K562 (cell line): ENCODE results near the gene HEXIM1. TPM values are rescaled to one million over a fixed set of nuclear protein-coding genes. Genes with fewer than 3 reads are reported as not detected.

Source experiments
- ATAC-seq: fragments of 200-7000 bp; cut with Tn5 transposase; 3 replicates; pipeline ENCODE4 v1.9.1; 2020; ENCODE audit warnings: moderate library complexity
- BruUV-seq: library from RNA; stranded (reverse); fragments of 400-500 nt; replicated peaks from 2 replicates; lab custom pipeline; 2021; lab: Mats Ljungman, UMichigan
- CTCF ChIA-PET: fragments of 300-600 bp; formaldehyde crosslinking; extraction: SDS; loops from one replicate; lab custom pipeline; 2021; ENCODE audit warnings: low intra/inter-chr PET ratio; lab: Yijun Ruan, JAX
- POLR2A ChIA-PET: fragments of 300-600, 350-650 bp; sonication (Branson Sonifier 250); formaldehyde crosslinking; extraction: SDS; loops from one replicate; lab custom pipeline; 2021; ENCODE audit warnings: antibody characterized with exemption, inconsistent platforms; lab: Yijun Ruan, JAX
- DNase-seq, 4 experiments: peaks; one replicate each; pipeline versions ENCODE4 v3.0.0 to v3.0.0-alpha.2; 2011 to 2018; ENCODE audit warnings: low spot score in 3 of 4, mixed read lengths in 3 of 4; ENCODE audit errors: extremely low read depth in 1 of 4
- FAIRE-seq: peaks from 2 replicates; lab custom pipeline; 2011; peaks lifted over from hg19 to GRCh38; lab: Jason Lieb, UNC
- H2AFZ ChIP-seq: 2 replicates; pipeline ENCODE4 v1.6.0; 2011; ENCODE audit warnings: low read depth, low read length, control low read depth, inconsistent platforms
- H3K27ac ChIP-seq: fragments of 200-600 bp; 3 replicates; pipeline ENCODE4 v1.8.0; 2011; ENCODE audit warnings: low read depth, mild to moderate bottlenecking, control low read depth, inconsistent platforms, low read length, moderate library complexity, mixed read lengths; ENCODE audit errors: extremely low read depth
- H3K27me3 ChIP-seq, 2 experiments: fragments of 300-600 bp in 1 of 2; 2 replicates in 1 of 2; 3 replicates in 1 of 2; pipeline versions ENCODE4 v1.6.0 to v1.8.0; 2011; ENCODE audit warnings: inconsistent platforms in 2 of 2, low read length in 2 of 2, mild to moderate bottlenecking in 1 of 2, mixed read lengths in 1 of 2, moderate library complexity in 1 of 2; ENCODE audit not compliant: control insufficient read depth in 2 of 2, insufficient read depth in 2 of 2
- H3K36me3 ChIP-seq: fragments of 300-600 bp; 3 replicates; pipeline ENCODE4 v1.8.0; 2011; ENCODE audit warnings: mild to moderate bottlenecking, low read length, inconsistent platforms; ENCODE audit not compliant: control insufficient read depth, insufficient read depth
- H3K4me1 ChIP-seq, 2 experiments: fragments of 200-600 bp in 1 of 2; replicated peaks in 1 of 2; 2 replicates in 1 of 2; 3 replicates in 1 of 2; pipeline versions ENCODE4 v1.5.1 to v1.8.0; 2011; ENCODE audit warnings: inconsistent platforms in 2 of 2, low read length in 2 of 2, mild to moderate bottlenecking in 1 of 2, mixed read lengths in 1 of 2, moderate library complexity in 1 of 2; ENCODE audit not compliant: control insufficient read depth in 2 of 2, insufficient read depth in 2 of 2
- H3K4me2 ChIP-seq: 2 replicates; pipeline ENCODE4 v1.6.1; 2011; ENCODE audit warnings: low read length, control low read depth, inconsistent platforms, mixed read lengths; ENCODE audit not compliant: insufficient read depth
- H3K4me3 ChIP-seq: fragments of 200-600 bp; sonication (generic), shearing (Covaris generic); 2 replicates; pipeline ENCODE4 v1.5.1; 2016; ENCODE audit warnings: control low read depth, inconsistent platforms
- H3K79me2 ChIP-seq: fragments of 200-600 bp; 3 replicates; pipeline ENCODE4 v1.8.0; 2011; ENCODE audit warnings: low read length, inconsistent platforms; ENCODE audit not compliant: control insufficient read depth, insufficient read depth
- H3K9ac ChIP-seq, 2 experiments: 2 replicates each; pipeline versions ENCODE4 v1.6.0 to v1.6.1; 2011; ENCODE audit warnings: low read depth in 2 of 2, low read length in 2 of 2, control low read depth in 1 of 2, inconsistent platforms in 1 of 2, mild to moderate bottlenecking in 1 of 2, mixed read lengths in 1 of 2; ENCODE audit not compliant: insufficient read depth in 1 of 2
- H3K9me1 ChIP-seq: one replicate; pipeline ENCODE4 v1.6.0; 2011; ENCODE audit warnings: inconsistent platforms, mild to moderate bottlenecking, low read length, moderate library complexity; ENCODE audit not compliant: control insufficient read depth, insufficient read depth
- H3K9me3 ChIP-seq: replicated peaks from 2 replicates; pipeline ENCODE4 v1.5.1; 2011; ENCODE audit warnings: low read depth, low read length, inconsistent platforms; ENCODE audit not compliant: control insufficient read depth, insufficient read depth
- H4K20me1 ChIP-seq: replicated peaks from 2 replicates; pipeline ENCODE4 v1.6.1; 2011; ENCODE audit warnings: low read length, inconsistent platforms, mixed read lengths; ENCODE audit not compliant: control insufficient read depth, insufficient read depth
- POLR2G ChIP-seq: fragments of 200-400 bp; formaldehyde crosslinking; IDR thresholded peaks from 2 replicates; pipeline ENCODE4 v1.6.1; 2017; ENCODE audit warnings: low read depth, mild to moderate bottlenecking, antibody characterized with exemption, low read length, moderate library complexity
- ZNF717 ChIP-seq: fragments of 250-450 bp; sonication (Bioruptor Pico); IDR thresholded peaks from 2 replicates; pipeline ENCODE4 v1.5.0; 2021
- WGBS: fragments of 100-300 bp; shearing (Covaris generic); methylation state at CpG from one replicate; pipeline ENCODE4 v1.1.6; 2016; ENCODE audit warnings: low coverage, mixed read lengths; ENCODE audit not compliant: insufficient coverage; ENCODE audit errors: missing lambda C conversion rate; 5-methylcytosine and 5-hydroxymethylcytosine counted together
- in situ Hi-C: fragments of 300-500 bp; cut with MboI; formaldehyde crosslinking; loops from 4 replicates; pipeline ENCODE4 v1.15.0; 2018; ENCODE audit warnings: inconsistent platforms, mixed read lengths
- intact Hi-C: fragments of 100-400 bp; cut with micrococcal nuclease; formaldehyde crosslinking; loops from 2 replicates; pipeline ENCODE4 v1.14.2; 2022
- polyA plus RNA-seq, 8 experiments: library from polyadenylated mRNA; depleted of rRNA in 4 of 8; stranded (reverse) in 5 of 8; unstranded in 3 of 8; fragments of >200 nt; fragmentation: Nextera tagmentation in 2 of 8; fragmentation: Illumina TruSeq in 1 of 8; extraction: Ambion mirVana in 2 of 8; extraction: Trizol in 1 of 8; gene quantifications; 2 replicates each; pipeline versions ENCODE4 v1.2.1 to v1.2.3, GENCODE V29; 2011 to 2014; ENCODE audit warnings: inconsistent platforms in 1 of 8, missing spikeins in 1 of 8
- total RNA-seq, 7 experiments: library from RNA; depleted of rRNA in 6 of 7; stranded (reverse); fragments of >200 nt in 6 of 7; fragmentation: Illumina TruSeq in 2 of 7; extraction: Trizol in 2 of 7; gene quantifications; 2 replicates each; pipeline versions ENCODE4 v1.2.1 to v1.2.3, GENCODE V29; 2011 to 2021; ENCODE audit warnings: low replicate concordance in 1 of 7
- TF ChIP-seq, protein P1 (sequence below): fragments of 250-450 bp; sonication (Bioruptor Pico); IDR thresholded peaks from 2 replicates; pipeline ENCODE4 v1.8.0; 2021; ENCODE audit warnings: moderate library complexity, mild to moderate bottlenecking, inconsistent platforms

The HEXIM1 gene
- total and polyA plus RNA-seq, 9 of the 15 experiments (the other 6 are each of a cell fraction or from before 2014, with no cell fraction given), result 1.4 to 28.3 (median 9.1) TPM

GRCh38 chr17:45115871-45116270, 32.4 kb upstream of the HEXIM1 start (continued):
- TF ChIP-seq, protein P1, sequence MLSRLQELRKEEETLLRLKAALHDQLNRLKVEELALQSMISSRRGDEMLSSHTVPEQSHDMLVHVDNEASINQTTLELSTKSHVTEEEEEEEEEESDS (CRISPR knock-in tag), result no peak
- TF ChIP-seq, all 486 proteins: peak for 4

GRCh38 chr17:45116434-45117016, 31.8 kb upstream of the HEXIM1 start:
- in situ Hi-C loops (no loop called here), intact Hi-C loops (no loop called here)
- Histone ChIP-seq H3K79me2 (no peaks in the 10 kb centered on the region), H2AFZ (no peak overlapping the region), H3K4me2 (no peak overlapping the region), H3K27me3 (no peaks in the 10 kb centered on the region), H3K27ac (no peak overlapping the region), H3K4me3 (no peak overlapping the region), H3K4me1 (peaks cover 0 to 43% of the 10 kb centered on the region in 2 experiments; a peak in 3 of 5 replicates), H3K9me1 (no peaks in the 10 kb centered on the region), H3K9me3 (no peaks in the 10 kb centered on the region), H3K36me3 (no peaks in the 10 kb centered on the region), H3K9ac (peak overlapping the region in 1 of 2 experiments; percentile 65; a peak in 1 of 4 replicates), H4K20me1 (no peaks in the 10 kb centered on the region)
- no TSS peak for BruUV-seq
- ChIA-PET CTCF (no interaction called here), POLR2A (interaction anchor here (1.3 to 2.3 kb wide), 2 partner anchors 32 to 44 kb away, joined by 3 to 11 read pairs; partner anchors contain the start of gene HEXIM1)
- no peak for TF ChIP-seq ZNF717 (CRISPR knock-in tag)
- TF ChIP-seq POLR2G, result 0 out of 2 replicates have a peak, but pooled peaks have one; percentile 41
- DNase-seq, result no peak
- ATAC-seq, result no peak
- 50% methylated on average over 7 of the region's 10 CpGs for WGBS
- no peak for FAIRE-seq
